NB4 (cell line): ENCODE results near the gene MAGI2.

Experiments used
- DNase-seq: peaks from one replicate; pipeline ENCODE4 v3.0.0; 2010; ENCODE audit warnings: low read depth
- H3K4me3 ChIP-seq: one replicate; pipeline ENCODE4 v1.5.1; 2011; ENCODE audit warnings: mild to moderate bottlenecking, low read depth, low read length, moderate library complexity
- MYC ChIP-seq: IDR thresholded peaks from 2 replicates; pipeline ENCODE4 v1.6.1; 2011; ENCODE audit warnings: low read depth, low read length
- POLR2A ChIP-seq: IDR thresholded peaks from 2 replicates; pipeline ENCODE4 v1.6.1; 2011; ENCODE audit warnings: mild to moderate bottlenecking; ENCODE audit not compliant: insufficient read length; ENCODE audit errors: extremely low read depth
- TF ChIP-seq, protein P1 (sequence below): IDR thresholded peaks from one replicate; pipeline ENCODE4 v1.5.1; 2012; ENCODE audit warnings: low read depth, low read length
- TF ChIP-seq, protein P2 (sequence below): IDR thresholded peaks from 2 replicates; pipeline ENCODE4 v1.6.1; 2011; ENCODE audit warnings: low read depth, low read length

The MAGI2 gene

DNA sequence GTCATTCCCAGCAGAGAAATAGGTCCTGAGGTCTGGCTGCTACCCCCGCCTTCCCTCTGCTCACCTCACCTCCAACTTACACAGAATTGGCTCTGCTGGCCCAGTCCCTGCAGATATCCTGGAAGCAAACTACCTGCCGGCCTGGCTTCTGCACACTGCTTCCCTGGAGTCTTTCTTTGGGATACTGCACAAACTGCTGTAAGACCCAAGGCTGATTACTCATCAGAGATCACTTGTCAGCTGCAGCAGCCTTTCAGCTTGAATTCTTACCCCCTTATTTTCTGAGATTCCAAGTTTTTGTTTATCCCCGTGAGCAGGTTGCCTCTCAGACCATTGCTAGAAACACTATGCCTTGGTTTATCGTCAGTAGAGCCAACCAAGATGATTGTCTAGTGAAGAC is 1228.5 kb downstream of the MAGI2 start:
- DNase-seq = no peak
- TF ChIP-seq MYC (no peak), POLR2A (no peak)
- TF ChIP-seq, protein P1, sequence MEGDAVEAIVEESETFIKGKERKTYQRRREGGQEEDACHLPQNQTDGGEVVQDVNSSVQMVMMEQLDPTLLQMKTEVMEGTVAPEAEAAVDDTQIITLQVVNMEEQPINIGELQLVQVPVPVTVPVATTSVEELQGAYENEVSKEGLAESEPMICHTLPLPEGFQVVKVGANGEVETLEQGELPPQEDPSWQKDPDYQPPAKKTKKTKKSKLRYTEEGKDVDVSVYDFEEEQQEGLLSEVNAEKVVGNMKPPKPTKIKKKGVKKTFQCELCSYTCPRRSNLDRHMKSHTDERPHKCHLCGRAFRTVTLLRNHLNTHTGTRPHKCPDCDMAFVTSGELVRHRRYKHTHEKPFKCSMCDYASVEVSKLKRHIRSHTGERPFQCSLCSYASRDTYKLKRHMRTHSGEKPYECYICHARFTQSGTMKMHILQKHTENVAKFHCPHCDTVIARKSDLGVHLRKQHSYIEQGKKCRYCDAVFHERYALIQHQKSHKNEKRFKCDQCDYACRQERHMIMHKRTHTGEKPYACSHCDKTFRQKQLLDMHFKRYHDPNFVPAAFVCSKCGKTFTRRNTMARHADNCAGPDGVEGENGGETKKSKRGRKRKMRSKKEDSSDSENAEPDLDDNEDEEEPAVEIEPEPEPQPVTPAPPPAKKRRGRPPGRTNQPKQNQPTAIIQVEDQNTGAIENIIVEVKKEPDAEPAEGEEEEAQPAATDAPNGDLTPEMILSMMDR = no peak
- TF ChIP-seq, protein P2, sequence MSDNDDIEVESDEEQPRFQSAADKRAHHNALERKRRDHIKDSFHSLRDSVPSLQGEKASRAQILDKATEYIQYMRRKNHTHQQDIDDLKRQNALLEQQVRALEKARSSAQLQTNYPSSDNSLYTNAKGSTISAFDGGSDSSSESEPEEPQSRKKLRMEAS = no peak
- no peak overlapping the region for H3K4me3 ChIP-seq

DNA sequence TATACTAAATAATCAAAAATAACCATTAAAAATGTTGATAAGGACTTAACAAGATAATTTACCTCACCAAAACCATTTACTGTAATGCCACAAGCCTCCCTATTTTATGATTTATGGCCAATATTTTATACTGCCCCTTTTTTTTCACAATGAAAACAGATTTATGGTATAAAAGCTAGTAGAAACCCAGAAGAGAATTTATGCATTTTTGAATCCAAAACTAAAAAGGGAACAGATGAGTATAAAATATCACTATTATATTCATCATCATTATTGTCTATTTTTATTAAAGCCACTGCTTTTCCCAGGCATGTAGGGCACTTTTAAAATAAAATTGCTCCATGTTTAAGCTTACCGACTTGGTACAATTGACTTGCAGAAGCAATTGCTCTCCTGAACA is 1229.9 kb downstream of the MAGI2 start:
- TF ChIP-seq POLR2A (no peak), MYC (no peak)
- TF ChIP-seq, protein P2 = no peak
- TF ChIP-seq, protein P1 = no peak
- no peak for DNase-seq
- no peak overlapping the region for H3K4me3 ChIP-seq

DNA sequence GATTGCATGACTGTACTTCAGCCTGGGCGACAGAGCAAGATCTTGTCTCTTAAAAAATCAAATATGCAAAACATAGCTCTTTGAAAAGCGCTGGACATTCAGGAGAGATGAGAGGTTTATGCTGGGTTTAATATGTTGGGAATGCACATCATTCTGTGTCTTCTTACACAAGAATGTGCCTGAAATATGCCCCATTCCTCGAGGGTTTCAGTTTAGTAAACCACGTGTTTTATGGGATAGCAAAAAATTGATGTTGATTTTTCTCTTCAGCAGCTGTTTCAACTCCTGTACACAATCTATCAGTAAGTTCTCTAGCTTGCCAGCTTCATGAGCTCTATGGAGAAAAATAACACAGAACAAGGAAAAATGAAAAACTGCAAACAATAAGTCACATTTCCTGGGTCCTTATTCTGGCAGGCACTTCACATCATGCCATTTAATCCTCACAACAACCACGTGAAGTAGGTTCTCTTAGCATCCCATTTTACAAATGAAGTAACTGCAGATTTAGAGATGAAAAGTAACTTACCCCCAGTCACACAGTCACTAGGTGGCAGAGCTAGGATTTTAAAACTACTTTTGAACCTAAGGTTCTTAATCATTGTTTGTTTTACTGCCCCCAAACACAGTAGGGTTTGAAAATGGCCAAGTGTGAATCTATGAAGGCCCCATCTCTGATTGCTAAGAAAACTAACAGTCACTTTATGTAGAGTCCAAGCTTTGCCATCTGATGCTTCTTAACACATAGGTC is 1231.3 kb downstream of the MAGI2 start:
- TF ChIP-seq, protein P2 = peak; percentile 50; the same call in 1 of the 2 replicates
- TF ChIP-seq, protein P1 = no peak
- DNase-seq = no peak
- no peak overlapping the region for H3K4me3 ChIP-seq

DNA sequence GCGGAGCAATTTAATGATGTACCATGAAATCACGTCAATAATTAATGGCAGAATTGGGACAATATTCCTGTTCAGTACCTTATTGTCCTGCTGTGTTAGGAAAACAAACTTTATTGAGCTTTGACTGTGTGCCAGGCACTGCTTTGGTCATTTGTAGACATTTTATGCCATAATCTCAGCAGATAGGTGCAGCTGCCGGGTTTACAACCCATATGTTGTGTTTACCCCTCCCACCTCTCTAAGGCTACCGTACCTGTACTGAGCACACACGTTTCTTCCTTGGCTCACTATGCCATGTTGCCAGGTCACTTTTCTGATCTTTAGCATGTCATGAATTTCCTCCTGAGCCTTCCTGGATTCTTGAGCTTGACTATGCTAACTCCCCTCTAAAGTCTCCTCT is 1232.7 kb downstream of the MAGI2 start:
- no peak overlapping the region for H3K4me3 ChIP-seq
- DNase-seq = no peak
- TF ChIP-seq MYC = no peak

- no peak overlapping the region for H3K4me3 ChIP-seq
- no peak for DNase-seq
- TF ChIP-seq POLR2A (no peak), MYC (no peak)
- TF ChIP-seq, protein P1 = no peak
Measured at GRCh38 chr7:78218876-78219275, 1234.6 kb downstream of the MAGI2 start.

DNA sequence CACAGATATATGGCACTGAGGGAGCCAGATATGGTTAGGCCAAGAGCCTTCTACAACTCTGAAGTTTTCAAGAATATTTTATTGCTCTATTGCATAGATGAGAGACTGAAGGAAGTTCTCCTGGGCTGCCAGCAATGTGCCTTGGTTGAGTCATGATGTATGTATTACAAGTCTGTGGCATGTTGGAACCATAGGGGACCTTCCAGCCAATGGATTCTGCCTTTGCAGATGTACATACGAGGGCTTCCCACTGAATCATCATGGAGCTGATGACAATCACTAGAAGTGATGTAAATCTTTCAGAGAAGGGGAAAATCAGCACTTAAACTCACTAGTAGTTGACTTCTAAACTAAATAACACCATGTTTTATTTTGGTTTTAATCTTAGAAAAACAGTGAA is 1235.4 kb downstream of the MAGI2 start:
- no peak overlapping the region for H3K4me3 ChIP-seq
- TF ChIP-seq, protein P1 = no peak
- TF ChIP-seq, protein P2 = no peak
- TF ChIP-seq POLR2A = no peak
- no peak for TF ChIP-seq MYC
- DNase-seq = no peak
